ENCODE results near the gene ACKR1.

DNA sequence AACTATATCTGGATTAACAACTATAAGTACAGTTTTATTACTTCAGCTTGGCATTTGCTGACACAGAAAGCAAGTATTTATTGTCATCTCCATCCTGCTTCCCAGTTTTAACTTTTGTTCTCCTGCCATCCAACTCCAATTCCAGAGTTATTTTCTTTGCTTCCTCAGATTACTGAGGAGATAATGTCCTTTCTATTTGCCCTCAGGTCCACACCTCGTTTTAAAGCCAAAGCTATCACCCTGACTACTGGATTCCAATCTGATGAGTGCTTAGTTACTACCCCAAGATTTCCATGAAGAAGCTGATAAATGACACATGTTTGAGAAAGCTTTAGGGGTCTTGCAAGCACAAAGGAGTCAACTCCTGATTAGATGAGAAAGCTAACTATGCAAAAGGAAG is 25.2 kb downstream of the ACKR1 start:
- TF ChIP-seq POLR2AphosphoS5 (IDR thresholded peaks at IDR 0.05; ENCODE audit: low read depth, low read length) = no peak
- no peak for TF ChIP-seq FOXP2 (optimal IDR thresholded peaks at IDR 0.05; ENCODE audit: borderline replicate concordance, extremely low read depth, extremely low read length, insufficient read depth)
- no peak for TF ChIP-seq TAF1 (IDR thresholded peaks at IDR 0.05; ENCODE audit: borderline replicate concordance, insufficient read depth, low read length)

All from PFSK-1 (cell line).